Upper lobe of left lung (tissue), 6 donors: ENCODE results near the gene SETD4. TPM values are rescaled to one million over a fixed set of nuclear protein-coding genes. Genes with fewer than 3 reads are reported as not detected.
"Not testable (repeated sequence)": the region's sequence is repeated elsewhere in the genome, so short reads cannot be mapped to it uniquely, and the experiment has no call there.

Source experiments
- ATAC-seq, 2 donors: fragments of 200-7000 bp; cut with Tn5 transposase; one replicate each; pipeline ENCODE4 v1.9.1; 2022; ENCODE audit warnings: mild to moderate bottlenecking in 2 of 2, moderate library complexity in 2 of 2; ENCODE audit not compliant: low FRiP score in 2 of 2
- DNase-seq, 2 donors: peaks; one replicate each; pipeline ENCODE4 v3.0.0-alpha.2; 2019 to 2020
- H3K27ac ChIP-seq, 4 donors: fragments of 200-600 bp; sonication (generic); one replicate each; pipeline ENCODE4 v1.5.1; 2016 to 2019
- H3K27me3 ChIP-seq, 4 donors: fragments of 200-600 bp; sonication (generic); one replicate each; pipeline ENCODE4 v1.5.1; 2017 to 2019
- H3K36me3 ChIP-seq, 4 donors: fragments of 200-600 bp; sonication (generic); one replicate each; pipeline ENCODE4 v1.5.1; 2016 to 2019
- H3K4me1 ChIP-seq, 4 donors: fragments of 200-600 bp; sonication (generic); one replicate each; pipeline ENCODE4 v1.5.1; 2018 to 2019
- H3K4me3 ChIP-seq, 4 donors: fragments of 200-600 bp; sonication (generic); one replicate each; pipeline ENCODE4 v1.5.1; 2017 to 2019; ENCODE audit warnings: mild to moderate bottlenecking in 2 of 4, moderate library complexity in 1 of 4
- H3K9me3 ChIP-seq, 4 donors: fragments of 200-600 bp; sonication (generic); one replicate each; pipeline ENCODE4 v1.5.1; 2018 to 2019
- EP300 ChIP-seq, 4 donors: sonication (generic); formaldehyde crosslinking; IDR thresholded peaks; one replicate each; pipeline ENCODE4 v1.5.1; 2017; ENCODE audit warnings: antibody characterized with exemption in 4 of 4, control low read depth in 2 of 4
- POLR2A ChIP-seq, 4 donors: fragments of 450-650 bp; IDR thresholded peaks; one replicate each; pipeline ENCODE4 v1.5.1; 2016 to 2017; ENCODE audit warnings: antibody characterized with exemption in 4 of 4, mild to moderate bottlenecking in 2 of 4
- POLR2AphosphoS5 ChIP-seq, 2 donors: sonication (generic); formaldehyde crosslinking; IDR thresholded peaks; one replicate each; pipeline ENCODE4 v1.5.1; 2017; ENCODE audit warnings: antibody characterized with exemption in 2 of 2
- whole genome bisulfite sequencing, 2 donors: methylation state at CpG; one replicate each; pipeline ENCODE4 v1.1.5; 2017 to 2018; 5-methylcytosine and 5-hydroxymethylcytosine counted together
- total RNA-seq, 6 donors: library from RNA; depleted of rRNA in 4 of 6; stranded (reverse); fragments of >200 nt in 4 of 6; gene quantifications; one replicate each; pipeline versions ENCODE4 v1.1.0 to v1.2.1, GENCODE V29; 2016 to 2021
- TF ChIP-seq, protein P1 (sequence below), 6 experiments: fragments of 450-650 bp in 4 of 6; fragments of 200-600 bp in 2 of 6; sonication (generic) in 2 of 6; IDR thresholded peaks; one replicate each; pipeline ENCODE4 v1.5.1; 2016 to 2019; ENCODE audit warnings: antibody characterized with exemption in 6 of 6
- donor health status: DM: no; HTN: no; CAD: no; lungs with moderate emphysema.
- donor health status: DM: no; HTN: yes; CAD: no; lungs with severe emphysema.

SETD4 gene
- total RNA-seq, 6 donors from 2014 or later = 16.0 to 55.5 (median 25.1) TPM

DNA sequence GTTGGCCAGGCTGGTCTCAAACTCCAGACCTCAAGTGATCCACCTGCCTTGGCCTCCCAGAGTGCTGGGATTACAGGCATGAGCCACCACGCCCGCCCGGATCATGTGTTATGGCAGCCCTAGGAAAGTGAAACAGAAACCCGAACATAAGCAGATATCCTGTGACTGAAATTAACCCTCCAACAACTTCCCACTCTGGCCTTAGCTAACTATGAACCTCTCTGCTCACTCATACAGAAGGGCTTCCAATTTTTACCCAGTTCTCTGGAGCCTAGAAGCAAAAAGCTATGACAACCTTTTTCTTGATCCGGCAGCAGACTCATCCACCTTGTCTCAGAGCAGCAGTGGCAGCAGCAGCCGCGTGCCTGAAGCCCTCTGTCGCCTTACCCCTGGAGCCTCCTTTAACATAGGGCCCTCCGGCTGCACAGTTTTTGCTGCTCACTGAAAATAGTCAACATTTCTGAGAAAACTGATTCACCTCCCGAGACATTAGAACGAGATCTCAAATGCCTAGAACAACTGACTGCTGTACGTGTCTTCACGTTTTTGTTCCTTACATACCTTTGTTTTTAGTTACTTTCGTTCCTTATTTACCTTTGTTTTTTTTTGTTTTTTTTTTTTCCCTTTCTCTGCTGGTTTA is 18.8 kb upstream of the SETD4 start:
- Histone ChIP-seq H3K4me1 (peaks cover 0 to 12% (median 2%) of the 10 kb centered on the region in 4 donors), H3K36me3 (no peaks in the 10 kb centered on the region), H3K27ac (peak overlapping the region in 1 of 4 donors; percentile 53), H3K27me3 (no peaks in the 10 kb centered on the region), H3K4me3 (no peak overlapping the region), H3K9me3 (no peaks in the 10 kb centered on the region)
- no peak for TF ChIP-seq POLR2A (IDR thresholded peaks at IDR 0.05)
- TF ChIP-seq, protein P1, sequence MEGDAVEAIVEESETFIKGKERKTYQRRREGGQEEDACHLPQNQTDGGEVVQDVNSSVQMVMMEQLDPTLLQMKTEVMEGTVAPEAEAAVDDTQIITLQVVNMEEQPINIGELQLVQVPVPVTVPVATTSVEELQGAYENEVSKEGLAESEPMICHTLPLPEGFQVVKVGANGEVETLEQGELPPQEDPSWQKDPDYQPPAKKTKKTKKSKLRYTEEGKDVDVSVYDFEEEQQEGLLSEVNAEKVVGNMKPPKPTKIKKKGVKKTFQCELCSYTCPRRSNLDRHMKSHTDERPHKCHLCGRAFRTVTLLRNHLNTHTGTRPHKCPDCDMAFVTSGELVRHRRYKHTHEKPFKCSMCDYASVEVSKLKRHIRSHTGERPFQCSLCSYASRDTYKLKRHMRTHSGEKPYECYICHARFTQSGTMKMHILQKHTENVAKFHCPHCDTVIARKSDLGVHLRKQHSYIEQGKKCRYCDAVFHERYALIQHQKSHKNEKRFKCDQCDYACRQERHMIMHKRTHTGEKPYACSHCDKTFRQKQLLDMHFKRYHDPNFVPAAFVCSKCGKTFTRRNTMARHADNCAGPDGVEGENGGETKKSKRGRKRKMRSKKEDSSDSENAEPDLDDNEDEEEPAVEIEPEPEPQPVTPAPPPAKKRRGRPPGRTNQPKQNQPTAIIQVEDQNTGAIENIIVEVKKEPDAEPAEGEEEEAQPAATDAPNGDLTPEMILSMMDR (IDR thresholded peaks at IDR 0.05) = no peak
- TF ChIP-seq POLR2AphosphoS5 (IDR thresholded peaks at IDR 0.05) = no peak
- no peak for TF ChIP-seq EP300 (IDR thresholded peaks at IDR 0.05)
- DNase-seq (peak in 1 of 2 donors; percentile 37), ATAC-seq (peak; percentile 52 to 66)
- WGBS, 2 donors = 77 to 79% methylated on average over 14 of the region's 14 CpGs

DNA sequence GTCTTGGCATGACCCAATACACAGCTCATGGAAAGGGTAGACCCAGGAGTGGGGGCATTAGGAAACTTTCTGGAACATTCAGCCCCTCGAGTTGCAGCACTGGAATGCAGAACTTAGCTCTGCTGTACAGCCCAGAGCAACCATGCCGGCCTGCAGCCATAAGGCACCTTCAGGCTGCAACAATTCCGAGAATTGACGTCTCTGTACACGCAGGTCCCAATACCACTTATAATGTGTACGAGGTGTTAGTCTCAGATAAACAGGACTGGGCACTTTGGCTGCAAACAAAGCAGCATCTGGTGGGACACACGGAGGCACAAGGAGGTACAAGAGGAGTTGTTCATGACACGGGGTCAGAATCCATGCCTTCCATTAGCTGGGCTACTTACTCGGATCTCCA is 17.4 kb upstream of the SETD4 start:
- ATAC-seq = peak in 1 of 2 donors; percentile 74
- TF ChIP-seq POLR2AphosphoS5 (IDR thresholded peaks at IDR 0.05) (peak in 1 of 2 donors; percentile 7), POLR2A (IDR thresholded peaks at IDR 0.05) (no peak), EP300 (IDR thresholded peaks at IDR 0.05) (peak in 1 of 4 donors; percentile 29)
- TF ChIP-seq, protein P1 (IDR thresholded peaks at IDR 0.05) = no peak
- peaks cover 0 to 2% (median under 1%) of the 10 kb centered on the region in 4 donors for H3K36me3 ChIP-seq

DNA sequence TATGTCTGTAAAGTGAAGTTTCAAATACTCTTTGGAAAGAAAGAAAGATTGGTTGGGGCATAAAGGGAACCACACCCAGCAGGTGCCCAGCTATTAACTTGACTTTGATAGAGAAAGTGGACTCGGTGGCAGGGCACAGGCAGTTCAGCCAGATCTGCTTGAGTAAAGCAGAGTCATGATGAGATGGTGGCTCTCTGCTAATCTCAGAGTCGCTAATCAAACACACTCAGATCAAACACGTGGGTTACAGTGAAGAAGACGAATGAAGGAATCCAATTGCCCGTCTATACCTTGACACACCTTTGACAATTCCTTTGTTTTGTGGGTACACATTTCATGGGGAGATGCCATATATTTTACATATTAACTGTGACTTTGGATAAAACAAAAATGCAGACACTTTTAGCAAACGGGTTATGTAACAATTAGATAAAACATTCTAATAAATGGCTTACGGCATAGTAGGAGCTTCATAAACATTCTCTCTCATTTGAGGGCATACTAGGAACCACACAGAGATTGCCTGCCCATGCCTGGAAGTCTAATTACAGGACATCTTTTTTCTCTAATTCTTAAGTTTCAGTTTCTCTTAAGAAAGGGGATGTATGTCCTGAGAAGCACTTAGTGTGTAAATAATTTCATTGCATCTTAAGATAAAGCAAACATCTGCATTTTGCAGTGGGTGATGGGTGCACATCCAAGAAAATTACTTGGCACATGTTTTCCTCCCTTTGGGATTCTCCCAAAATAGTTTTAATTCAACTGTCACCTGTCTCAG is 16.7 kb upstream of the SETD4 start:
- no peak overlapping the region for H3K4me3 ChIP-seq
- peak in 1 of 2 donors; percentile 58 for DNase-seq
- peak in 1 of 2 donors; percentile 45 for ATAC-seq
- no peak for TF ChIP-seq POLR2AphosphoS5 (IDR thresholded peaks at IDR 0.05)
- TF ChIP-seq, protein P1 (IDR thresholded peaks at IDR 0.05) = no peak
- no peak for TF ChIP-seq EP300 (IDR thresholded peaks at IDR 0.05)
- TF ChIP-seq POLR2A (IDR thresholded peaks at IDR 0.05) = no peak
- H3K4me1 ChIP-seq = peaks cover 9 to 19% (median 12%) of the 10 kb centered on the region in 4 donors
- H3K9me3 ChIP-seq = no peaks in the 10 kb centered on the region
- peak overlapping the region in 2 of 4 donors; percentile 30 for H3K27ac ChIP-seq
- peaks cover 0 to 9% (median 6%) of the 10 kb centered on the region in 4 donors for H3K36me3 ChIP-seq
- no peaks in the 10 kb centered on the region for H3K27me3 ChIP-seq
- WGBS, 2 donors = 54 to 64% methylated on average over 7 of the region's 7 CpGs

More for the DNA sequence above, 17.4 kb upstream of the SETD4 start:
- no peaks in the 10 kb centered on the region for H3K9me3 ChIP-seq
- H3K27me3 ChIP-seq = no peaks in the 10 kb centered on the region
- peak overlapping the region in 2 of 4 donors; percentile 30 for H3K27ac ChIP-seq
- H3K4me3 ChIP-seq = no peak overlapping the region
- DNase-seq = peak in 1 of 2 donors; percentile 48
- peaks cover 5 to 12% (median 5%) of the 10 kb centered on the region in 4 donors for H3K4me1 ChIP-seq
- 63 to 94% methylated on average over 9 of the region's 9 CpGs for WGBS, 2 donors

DNA sequence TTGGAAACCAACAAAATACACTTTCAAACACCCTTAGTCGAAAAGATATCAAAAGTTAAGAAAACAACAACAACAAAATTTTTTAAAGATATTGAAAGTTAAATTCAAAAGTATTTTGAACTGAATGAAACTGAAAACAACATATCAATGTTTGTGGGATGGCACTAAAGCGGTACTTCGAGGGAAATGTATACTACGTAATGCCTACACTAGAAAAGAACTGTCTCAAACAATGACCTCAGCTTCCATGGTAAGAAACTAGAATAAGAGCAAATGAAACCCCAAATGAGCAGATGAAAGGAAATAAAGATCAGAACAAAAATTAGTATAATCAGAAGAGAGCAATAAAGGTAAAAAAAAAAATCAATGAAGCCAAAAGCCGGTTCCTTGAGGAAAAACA is 15.6 kb upstream of the SETD4 start:
- Histone ChIP-seq H3K4me3 (no peak overlapping the region), H3K9me3 (no peaks in the 10 kb centered on the region), H3K36me3 (peaks cover 0 to 18% (median 6%) of the 10 kb centered on the region in 4 donors), H3K4me1 (peaks cover 20 to 28% (median 22%) of the 10 kb centered on the region in 4 donors), H3K27me3 (no peaks in the 10 kb centered on the region), H3K27ac (no peak overlapping the region)
- TF ChIP-seq POLR2AphosphoS5 (IDR thresholded peaks at IDR 0.05) = no peak
- TF ChIP-seq EP300 (IDR thresholded peaks at IDR 0.05) = no peak
- no peak for ATAC-seq
- DNase-seq = no peak
- 90 to 91% methylated on average over 5 of the region's 5 CpGs for WGBS, 2 donors

DNA sequence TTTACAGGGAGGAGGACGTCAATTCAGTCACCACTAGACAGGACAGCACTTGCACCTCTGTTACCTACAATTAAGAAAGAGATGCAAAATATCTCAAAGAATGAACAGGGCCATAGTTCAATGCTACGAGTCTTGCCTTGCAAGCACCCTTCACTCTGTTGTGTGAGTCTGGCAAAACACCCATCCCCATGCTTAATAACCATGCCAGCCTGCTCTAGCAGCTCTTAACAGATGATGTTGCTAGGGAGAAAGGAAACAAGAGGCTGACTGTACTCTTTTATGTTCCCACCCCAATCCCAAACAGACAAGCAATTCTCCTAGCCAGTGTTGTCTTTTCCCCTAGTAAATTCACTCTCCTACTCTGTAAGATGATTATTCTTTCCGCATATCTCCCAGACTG is 14.8 kb upstream of the SETD4 start:
- Histone ChIP-seq H3K27me3 (no peaks in the 10 kb centered on the region), H3K27ac (no peak overlapping the region), H3K4me1 (peaks cover 26 to 36% (median 27%) of the 10 kb centered on the region in 4 donors), H3K36me3 (peaks cover 0 to 18% (median 6%) of the 10 kb centered on the region in 4 donors), H3K9me3 (no peaks in the 10 kb centered on the region), H3K4me3 (no peak overlapping the region)
- no peak for DNase-seq
- 80 to 81% methylated on average over 3 of the region's 3 CpGs for WGBS, 2 donors
- ATAC-seq = no peak
- TF ChIP-seq POLR2A (IDR thresholded peaks at IDR 0.05) = no peak
- TF ChIP-seq POLR2AphosphoS5 (IDR thresholded peaks at IDR 0.05) = no peak

DNA sequence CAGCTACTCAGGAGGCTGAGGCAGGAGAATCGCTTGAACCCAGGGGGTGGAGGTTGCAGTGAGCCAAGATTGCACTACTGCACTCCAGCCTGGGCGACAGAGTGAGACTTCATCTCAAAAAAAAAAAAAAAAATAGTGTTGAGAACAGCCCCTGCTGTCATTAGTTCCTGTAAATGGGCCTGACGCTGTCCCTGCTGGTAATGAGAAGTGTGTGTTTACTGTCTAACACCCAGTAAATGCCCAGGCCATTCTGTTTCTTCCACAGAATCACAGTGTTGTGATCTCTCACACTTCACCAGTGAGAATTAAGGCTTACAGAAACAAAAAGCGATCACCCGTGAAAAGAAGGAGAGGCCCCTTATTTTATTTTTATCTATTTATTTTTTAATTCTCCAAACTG is 13.6 kb upstream of the SETD4 start:
- Histone ChIP-seq H3K36me3 (peaks cover 0 to 18% (median 6%) of the 10 kb centered on the region in 4 donors), H3K4me1 (peaks cover 26 to 44% (median 33%) of the 10 kb centered on the region in 4 donors)
- H3K4me3 ChIP-seq, H3K9me3 ChIP-seq, ATAC-seq, H3K27ac ChIP-seq, H3K27me3 ChIP-seq, DNase-seq: not testable (repeated sequence)
- 94 to 96% methylated on average over 5 of the region's 5 CpGs for WGBS, 2 donors
